Stimulated activated naive CD4-positive, alpha-beta T cell (primary cell): Measurements from ENCODE around the gene BCL11B.

Experiments
- DNase-seq, 6 experiments: peaks; one replicate each; lab custom pipeline; 2025; lab: John Stamatoyannopoulos, UW

The BCL11B gene

GRCh38 chr14:99201351-99202073 lies 70.5 kb downstream of the BCL11B start:
- peak in 3 of 6 experiments; percentile 47 to 50 (median 49) for DNase-seq

DNA sequence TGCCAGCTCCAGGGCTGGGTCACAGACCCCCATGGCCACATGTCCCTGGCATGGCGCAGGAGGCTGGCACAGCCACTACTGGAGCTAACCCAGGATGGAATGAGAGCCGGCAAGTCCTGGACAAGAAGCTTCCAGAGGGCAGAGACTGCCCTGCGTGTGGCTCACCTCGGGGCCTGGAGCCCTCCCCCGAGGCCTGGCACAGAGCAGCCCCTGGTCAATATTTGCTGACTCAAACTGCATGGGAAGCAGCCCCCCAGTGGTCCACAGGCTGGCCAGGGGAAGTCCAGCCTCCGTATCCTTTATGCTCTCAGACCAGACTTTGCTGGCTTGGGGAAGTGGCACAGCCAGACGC lies 71.4 kb downstream of the BCL11B start:
- DNase-seq = no peak

DNA sequence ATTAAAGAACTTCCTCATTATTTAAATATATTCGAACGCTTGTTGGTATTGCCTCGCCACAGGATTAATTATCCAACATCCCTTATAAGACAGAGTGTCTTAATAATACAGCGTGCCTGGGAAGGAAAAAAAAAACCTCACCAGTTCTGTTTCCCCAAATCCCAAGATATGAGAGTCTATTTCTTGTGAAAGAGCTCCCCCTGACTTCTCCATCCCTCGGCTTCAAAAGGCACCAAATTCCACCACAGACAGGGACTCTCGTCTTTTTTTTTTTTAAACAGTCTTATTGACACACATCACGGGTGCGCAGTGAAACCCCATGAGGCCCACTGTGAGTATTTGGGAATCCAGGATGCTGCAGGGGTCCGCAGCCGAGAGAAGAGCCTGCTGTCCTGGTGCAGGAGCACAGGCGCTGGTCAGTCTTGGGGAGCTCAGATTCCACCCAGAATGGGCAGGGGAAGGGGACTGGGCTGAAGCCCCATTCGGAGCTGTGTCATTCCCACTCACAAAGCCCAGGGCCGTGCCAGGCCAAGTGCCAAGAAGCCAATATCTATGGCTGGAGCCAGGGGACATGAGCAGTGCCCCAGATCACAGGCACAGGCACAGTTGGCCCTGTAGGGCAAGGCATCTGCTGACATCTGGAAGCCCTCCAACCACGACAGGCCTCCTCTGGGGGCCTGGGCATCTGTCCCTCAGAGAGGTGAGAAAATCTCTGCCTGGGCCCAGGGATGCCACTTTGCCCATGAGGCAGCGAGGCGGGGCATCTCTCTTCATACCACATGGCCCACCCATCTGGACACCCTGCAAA lies 71.9 kb downstream of the BCL11B start:
- DNase-seq = no peak

- peak in 2 of 6 experiments; percentile 40 to 47 for DNase-seq
Observed at GRCh38 chr14:99198746-99199502, 73.1 kb downstream of the BCL11B start.

DNA sequence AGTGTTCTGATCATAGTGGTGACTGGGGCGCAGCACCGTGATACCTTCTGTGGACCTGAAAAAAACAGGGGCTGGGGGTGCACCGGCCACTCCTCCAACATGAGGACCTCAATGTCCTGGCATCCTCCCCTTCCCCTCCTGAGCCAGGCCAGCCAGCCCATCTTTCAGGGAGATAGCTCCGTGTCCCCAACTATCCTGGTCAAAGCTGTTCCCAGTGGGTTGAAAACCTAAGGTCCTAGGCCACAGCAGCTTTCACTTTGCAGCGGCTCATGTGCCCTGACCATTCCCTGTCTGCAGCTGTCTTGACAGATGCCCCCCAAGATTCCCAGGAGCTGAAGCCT lies 75.7 kb downstream of the BCL11B start:
- no peak for DNase-seq

DNA sequence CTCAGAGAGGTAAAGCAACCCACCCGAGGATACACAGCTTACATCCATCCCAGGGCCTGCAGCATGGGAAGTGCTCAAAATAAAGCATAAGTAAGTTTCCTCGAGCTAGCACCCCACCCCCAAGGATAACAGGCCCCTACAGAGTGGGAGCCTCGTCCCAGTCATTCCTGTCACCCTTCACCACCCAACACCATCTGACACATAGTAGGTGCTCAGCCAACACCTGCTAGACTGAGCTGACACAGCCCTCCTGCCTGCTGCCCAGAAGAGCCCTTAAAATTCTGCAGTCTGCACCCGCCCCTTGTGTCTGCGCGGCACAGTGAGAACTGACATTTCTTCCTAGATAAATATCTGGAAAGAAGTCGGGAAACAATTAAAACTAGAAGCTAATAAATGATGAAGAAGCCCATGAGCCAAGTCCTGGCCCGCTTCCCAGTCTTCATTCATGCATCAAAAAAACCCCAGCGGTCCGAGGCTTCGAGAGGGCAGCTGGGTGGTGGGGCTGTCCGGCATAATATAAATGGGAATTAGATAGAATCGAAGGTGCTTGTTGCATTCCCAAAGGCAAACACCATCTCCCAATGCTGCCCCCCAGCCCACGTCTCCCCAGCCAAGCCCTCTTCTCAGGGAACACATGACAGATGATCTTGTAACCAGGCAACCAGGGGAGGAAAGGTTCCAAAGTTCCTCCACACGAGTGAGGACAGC lies 76.2 kb downstream of the BCL11B start:
- DNase-seq = no peak

- no peak for DNase-seq
Observed at GRCh38 chr14:99194736-99195135, 77.3 kb downstream of the BCL11B start.

- no peak for DNase-seq
Observed at GRCh38 chr14:99194136-99194535, 77.9 kb downstream of the BCL11B start.

DNA sequence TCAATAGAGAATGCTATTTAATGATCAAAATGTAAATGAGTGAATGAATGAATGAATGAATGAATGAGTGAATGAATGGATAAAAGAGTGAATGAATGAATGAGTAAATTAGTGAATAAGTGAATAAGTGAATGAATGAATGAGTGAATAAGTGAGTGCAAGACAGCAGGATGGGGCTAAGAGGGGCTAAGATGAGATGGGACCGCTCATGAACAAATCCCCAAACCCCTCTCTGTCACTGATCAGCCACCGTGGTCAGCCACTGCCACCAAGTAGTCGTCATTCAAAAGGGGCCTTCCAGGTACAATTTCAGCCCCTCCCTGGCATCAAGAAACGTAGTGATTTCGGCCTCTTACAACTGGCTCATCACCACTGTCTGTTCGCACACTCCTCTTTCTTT lies 79.2 kb downstream of the BCL11B start:
- peak in 1 of 6 experiments; percentile 23 for DNase-seq

- DNase-seq = peak in 2 of 6 experiments; percentile 41 to 84
Observed at GRCh38 chr14:99192028-99192621, 79.9 kb downstream of the BCL11B start.

- peak in 5 of 6 experiments; percentile 56 to 84 (median 75) for DNase-seq
Observed at GRCh38 chr14:99191395-99192027, 80.5 kb downstream of the BCL11B start.

DNA sequence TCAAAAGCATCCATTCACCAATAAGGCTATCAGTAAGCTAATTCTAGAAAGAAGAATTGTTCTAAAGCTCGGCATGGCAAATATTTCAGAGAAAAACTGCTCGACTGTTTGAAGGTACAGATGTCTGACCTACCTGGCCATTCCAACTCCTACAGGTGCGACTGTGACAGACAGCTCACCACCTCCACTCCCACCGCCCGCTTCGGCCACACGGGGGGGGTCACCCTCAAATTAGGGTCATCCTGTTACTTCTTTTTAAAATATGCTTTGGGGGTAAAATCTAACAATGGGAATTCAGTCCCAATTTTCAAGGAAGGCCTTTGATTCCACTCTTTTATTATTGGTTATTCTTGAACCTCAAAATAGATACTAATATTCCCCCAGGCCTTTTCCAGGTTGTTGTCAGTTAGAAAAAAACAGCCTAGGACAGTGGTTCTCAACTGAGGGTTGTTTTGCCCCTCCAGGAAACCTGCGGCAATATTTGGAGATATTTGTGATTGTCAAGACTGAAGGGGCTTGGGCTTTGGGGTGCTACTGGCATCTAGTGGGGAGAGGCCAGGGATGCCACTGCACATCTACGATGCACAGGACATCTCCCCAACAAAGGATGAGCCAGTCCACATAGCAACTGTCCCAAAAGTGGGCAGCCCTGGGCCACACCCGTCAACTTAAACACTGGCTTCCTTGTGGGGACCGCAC lies 81.2 kb downstream of the BCL11B start:
- DNase-seq = peak in 5 of 6 experiments; percentile 33 to 63 (median 43)

GRCh38 chr14:99189201-99189801 lies 82.7 kb downstream of the BCL11B start:
- DNase-seq = peak in 5 of 6 experiments; percentile 36 to 70 (median 62)

GRCh38 chr14:99188731-99189191 lies 83.2 kb downstream of the BCL11B start:
- DNase-seq = peak in 2 of 6 experiments; percentile 26 to 36

- no peak for DNase-seq
Observed at GRCh38 chr14:99187858-99188257, 84.1 kb downstream of the BCL11B start.

GRCh38 chr14:99186956-99187690 lies 84.9 kb downstream of the BCL11B start:
- DNase-seq = peak in 2 of 6 experiments; percentile 31 to 50

GRCh38 chr14:99186336-99186735 lies 85.7 kb downstream of the BCL11B start:
- DNase-seq = peak in 1 of 6 experiments; percentile 23

- DNase-seq = no peak
Observed at GRCh38 chr14:99185436-99186068, 86.4 kb downstream of the BCL11B start.

DNA sequence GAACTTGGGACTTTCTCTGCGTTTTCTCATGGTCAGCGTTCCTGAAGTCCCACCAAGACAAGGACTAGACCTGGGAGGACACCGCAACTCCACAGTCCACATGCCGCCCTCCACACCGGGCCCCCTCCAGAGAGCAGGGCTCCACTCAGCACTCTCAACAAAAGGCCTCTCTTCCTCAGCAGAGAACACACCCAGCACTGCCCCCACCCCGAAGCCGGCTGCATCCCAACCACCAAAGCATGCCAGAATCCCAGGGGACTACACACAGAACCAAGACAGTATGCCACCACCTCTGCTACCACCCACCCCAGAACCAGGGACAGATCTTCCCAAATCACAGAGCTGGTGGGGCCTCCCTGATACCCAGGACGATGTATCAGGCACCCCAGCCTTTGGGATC lies 88.3 kb downstream of the BCL11B start:
- no peak for DNase-seq
